ENCODE data around the gene PRAMEF7.
"Not testable (repeated sequence)": the region's sequence is repeated elsewhere in the genome, so short reads cannot be mapped to it uniquely, and the experiment has no call there.

PRAMEF7 gene

DNA sequence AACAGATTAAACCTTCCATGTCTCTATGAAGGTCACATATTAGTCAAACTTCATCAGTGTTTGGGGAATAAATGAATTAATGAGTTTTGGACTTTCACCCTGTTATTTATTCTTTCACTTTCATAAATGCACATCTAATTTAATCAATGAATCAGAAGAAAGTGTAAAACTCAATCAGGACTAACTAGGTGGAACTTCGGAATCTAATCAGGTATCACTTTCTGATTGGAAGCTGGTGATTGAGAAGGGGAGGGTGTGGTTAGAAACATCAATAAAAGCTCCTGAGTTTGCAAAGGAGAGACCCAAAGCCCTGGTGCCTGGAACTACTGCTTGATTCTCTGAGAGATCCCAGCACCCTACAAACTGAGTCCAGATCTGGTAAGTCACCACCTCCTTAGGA lies at the start of gene PRAMEF7:
Gene PRAMEF7, plus strand, starts transcription at position 301 of the 400 bp plus-strand sequence. CDS start 1,083 bp downstream, outside the sequence.
- H3K4me3 ChIP-seq (ENCODE audit: low read depth, low read length), result not testable (repeated sequence)

DNA sequence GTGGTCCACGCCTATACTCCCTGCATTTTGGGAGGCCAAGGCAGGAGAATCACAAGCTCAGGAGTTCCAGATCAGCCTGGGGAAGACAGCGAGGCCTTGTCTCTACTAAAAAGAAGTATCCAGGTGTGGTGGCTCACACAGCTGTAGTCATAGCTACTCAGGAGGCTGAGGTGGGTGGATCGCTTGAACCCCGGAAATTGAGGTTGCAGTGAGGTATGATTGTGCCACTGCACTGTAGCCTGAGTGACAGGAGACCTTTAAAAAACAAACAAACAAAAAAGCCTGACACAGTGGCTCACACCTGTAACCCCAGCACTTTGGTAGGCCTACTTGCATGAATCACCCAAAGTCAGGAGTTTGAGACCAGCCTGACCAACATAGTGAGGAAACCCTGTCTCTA lies 38.0 kb upstream of the PRAMEF7 start:
- H3K4me3 ChIP-seq (ENCODE audit: low read depth, low read length), result not testable (repeated sequence)

DNA sequence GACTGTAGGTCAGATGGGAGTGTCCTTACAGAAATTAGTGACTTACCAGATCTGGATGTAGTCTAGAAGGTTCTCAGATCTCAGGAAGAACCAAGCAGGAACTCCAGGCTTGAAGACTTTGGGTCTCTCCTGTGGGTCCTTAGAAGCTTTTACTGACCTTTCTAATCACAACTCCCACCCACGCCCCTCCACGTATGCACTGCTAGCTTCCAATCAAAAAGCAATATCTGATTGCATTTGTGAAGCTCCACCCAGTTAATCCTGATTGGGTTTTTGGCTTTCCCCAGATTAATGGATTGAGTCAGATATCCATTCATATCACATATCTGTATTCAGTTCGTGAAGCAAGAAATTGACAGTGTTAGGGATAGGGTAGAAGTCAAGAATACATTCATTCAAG lies 30.3 kb upstream of the PRAMEF7 start, which contains the start of gene PRAMEF4:
Gene PRAMEF4, minus strand, starts transcription at position 101 of the 400 bp plus-strand sequence. CDS start 2,807 bp downstream, outside the sequence.
- not testable (repeated sequence) for H3K4me3 ChIP-seq (ENCODE audit: low read depth, low read length)

DNA sequence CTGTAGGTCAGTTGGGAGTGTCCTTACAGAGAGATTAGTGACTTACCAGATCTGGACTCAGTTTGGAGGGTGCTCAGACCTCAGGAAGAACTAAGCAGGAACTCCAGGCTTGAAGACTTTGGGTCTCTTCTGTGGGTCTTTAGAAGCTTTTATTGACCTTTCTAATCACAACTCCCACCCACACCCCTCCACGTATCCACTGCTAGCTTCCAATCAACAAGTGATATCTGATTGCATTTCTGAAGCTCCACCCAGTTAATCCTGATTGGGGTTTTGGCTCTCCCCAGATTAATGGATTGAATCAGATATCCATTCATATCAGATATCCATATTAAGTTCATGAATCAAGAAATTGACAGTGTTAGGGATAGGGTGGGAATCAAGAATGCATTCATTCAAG lies 18.2 kb upstream of the PRAMEF7 start, which contains the start of gene PRAMEF10:
Gene PRAMEF10, minus strand, starts transcription at position 101 of the 400 bp plus-strand sequence. CDS start 2,423 bp downstream, outside the sequence.
- not testable (repeated sequence) for H3K4me3 ChIP-seq (ENCODE audit: low read depth, low read length)

DNA sequence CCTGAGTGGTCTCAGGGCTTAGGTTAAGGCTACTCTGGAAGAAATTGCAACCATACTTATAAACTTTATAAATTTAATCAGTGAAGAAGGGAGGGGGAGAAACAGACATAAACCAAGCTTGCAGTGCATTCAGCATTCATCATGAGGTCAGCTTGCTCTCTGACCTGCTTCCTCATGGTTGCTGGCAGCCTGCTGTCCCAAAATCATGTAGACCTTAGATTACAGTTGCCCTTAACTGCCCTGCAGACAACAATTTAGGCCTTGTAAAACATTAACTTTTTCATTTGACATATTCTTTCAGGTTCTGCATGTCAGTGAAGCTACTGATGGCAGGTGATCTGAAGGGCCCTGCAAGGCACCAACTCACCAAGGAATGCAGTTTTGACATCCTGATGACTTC lies 17.2 kb upstream of the PRAMEF7 start:
- H3K4me3 ChIP-seq (ENCODE audit: low read depth, low read length), result not testable (repeated sequence)

DNA sequence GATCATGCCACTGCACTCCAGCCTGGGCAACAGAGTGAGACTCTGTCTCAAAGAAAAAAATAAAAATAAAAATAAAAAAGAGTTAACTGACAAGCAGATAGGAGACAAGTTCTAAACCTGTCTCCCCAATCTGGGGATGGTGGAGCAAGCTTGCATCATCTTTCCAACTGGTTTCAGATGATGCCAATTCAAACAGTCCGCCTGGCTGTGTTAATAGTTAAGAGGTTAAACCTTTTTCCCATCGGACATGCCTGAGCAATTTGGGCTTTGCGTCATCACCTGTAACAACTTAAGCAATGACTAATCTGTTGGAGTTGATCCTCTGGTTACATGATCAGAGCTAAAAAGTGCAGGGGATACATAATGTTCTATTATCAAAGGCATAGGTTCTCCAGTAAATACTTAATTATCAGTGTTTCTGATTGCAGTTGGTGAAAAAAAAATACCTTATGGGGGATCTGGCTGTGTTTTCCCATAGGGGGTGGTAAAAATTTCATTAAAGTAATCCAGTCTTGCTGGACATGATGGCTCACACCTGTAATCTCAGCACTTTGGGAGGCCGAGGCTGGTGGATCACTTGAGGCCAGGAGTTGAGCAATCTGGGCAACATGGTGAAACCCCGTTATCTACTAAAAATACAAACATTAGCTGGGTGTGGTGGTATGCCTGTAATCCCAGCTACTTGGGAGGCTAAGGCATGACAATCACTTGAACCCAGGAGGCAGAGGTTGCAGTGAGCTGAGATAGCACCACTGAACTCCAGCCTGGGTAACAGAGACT lies 12.4 kb upstream of the PRAMEF7 start:
- H3K4me3 ChIP-seq (ENCODE audit: low read depth, low read length), result not testable (repeated sequence)

- not testable (repeated sequence) for H3K4me3 ChIP-seq (ENCODE audit: low read depth, low read length)
Observed at GRCh38 chr1:12921749-12922148, 5.3 kb downstream of the PRAMEF7 start.

DNA sequence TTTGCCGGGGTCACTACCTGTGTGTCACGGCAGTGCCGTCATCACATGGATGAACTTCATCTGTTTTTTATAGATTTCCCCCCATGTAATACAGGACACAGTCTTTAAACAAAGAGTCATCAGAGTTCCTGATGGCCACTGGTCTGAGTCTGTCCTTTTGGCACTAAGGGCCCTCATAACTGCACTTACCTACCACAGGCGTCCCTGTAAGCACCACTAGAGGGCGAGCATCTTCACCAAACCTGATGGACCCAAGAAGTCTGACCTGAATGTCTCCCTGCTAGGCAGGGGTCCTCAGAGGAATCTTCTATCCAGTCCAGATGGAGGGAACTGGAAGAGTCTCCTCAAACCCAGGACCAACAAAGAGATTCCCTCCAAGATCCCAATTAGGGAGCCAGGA lies 8.0 kb downstream of the PRAMEF7 start:
- H3K4me3 ChIP-seq (ENCODE audit: low read depth, low read length), result not testable (repeated sequence)

DNA sequence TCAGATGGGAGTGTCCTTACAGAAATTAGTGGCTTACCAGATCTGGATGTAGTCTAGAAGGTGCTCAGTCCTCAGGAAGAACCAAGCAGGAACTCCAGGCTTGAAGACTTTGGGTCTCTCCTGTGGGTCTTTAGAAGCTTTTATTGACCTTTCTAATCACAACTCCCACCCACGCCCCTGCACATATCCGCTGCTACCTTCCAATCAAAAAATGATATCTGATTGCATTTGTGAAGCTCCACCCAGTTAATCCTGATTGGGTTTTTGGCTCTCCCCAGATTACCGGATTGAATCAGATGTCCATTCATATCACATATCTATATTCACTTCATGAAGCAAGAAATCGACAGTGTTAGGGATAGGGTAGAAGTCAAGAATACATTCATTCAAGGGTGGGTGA lies 31.1 kb downstream of the PRAMEF7 start, which contains the start of gene PRAMEF6:
Gene PRAMEF6, minus strand, starts transcription at position 101 of the 400 bp plus-strand sequence. CDS start 5,062 bp downstream, outside the sequence.
- H3K4me3 ChIP-seq (ENCODE audit: low read depth, low read length), result not testable (repeated sequence)
